Spleen (tissue), 11 donors: ENCODE measurements around the gene MIB1. TPM values are rescaled to one million over a fixed set of nuclear protein-coding genes. Genes with fewer than 3 reads are reported as not detected.
"Not testable (repeated sequence)": the region's sequence is repeated elsewhere in the genome, so short reads cannot be mapped to it uniquely, and the experiment has no call there.

Source experiments
- DNase-seq: peaks from one replicate; pipeline ENCODE4 v3.0.0-alpha.2; 2020
- H3K27ac ChIP-seq, 8 donors: fragments of 200-600 bp; sonication (generic) in 7 of 8; 1 replicate in 4 of 8; 2 replicates in 4 of 8; pipeline versions ENCODE4 v1.5.0 to v1.8.0; 2016 to 2021; ENCODE audit warnings: inconsistent platforms in 4 of 8, mild to moderate bottlenecking in 4 of 8, moderate library complexity in 1 of 8
- H3K27me3 ChIP-seq, 7 donors: fragments of 200-600 bp; sonication (generic) in 6 of 7; replicated peaks in 1 of 7; 1 replicate in 4 of 7; 2 replicates in 3 of 7; pipeline versions ENCODE4 v1.5.0 to v1.8.0; 2016 to 2021; ENCODE audit warnings: inconsistent platforms in 3 of 7, mild to moderate bottlenecking in 1 of 7
- H3K36me3 ChIP-seq, 6 donors: fragments of 200-600 bp; sonication (generic) in 5 of 6; 1 replicate in 4 of 6; 2 replicates in 2 of 6; pipeline versions ENCODE4 v1.5.0 to v1.8.0; 2016 to 2021; ENCODE audit warnings: inconsistent platforms in 2 of 6
- H3K4me1 ChIP-seq, 6 donors: fragments of 200-600 bp; sonication (generic) in 5 of 6; 1 replicate in 3 of 6; 2 replicates in 3 of 6; pipeline versions ENCODE4 v1.5.0 to v1.8.0; 2016 to 2021; ENCODE audit warnings: inconsistent platforms in 3 of 6
- H3K4me3 ChIP-seq, 8 donors: fragments of 200-600 bp; sonication (generic) in 7 of 8; 1 replicate in 4 of 8; 2 replicates in 4 of 8; pipeline versions ENCODE4 v1.5.0 to v1.8.0; 2016 to 2021; ENCODE audit warnings: inconsistent platforms in 4 of 8, mild to moderate bottlenecking in 4 of 8, moderate library complexity in 2 of 8
- H3K9me3 ChIP-seq, 8 donors: fragments of 200-600 bp; sonication (generic) in 7 of 8; 1 replicate in 4 of 8; 2 replicates in 4 of 8; pipeline versions ENCODE4 v1.5.0 to v1.8.0; 2016 to 2021; ENCODE audit warnings: inconsistent platforms in 4 of 8
- POLR2A ChIP-seq, 3 donors: fragments of 450-650 bp; IDR thresholded peaks; one replicate each; pipeline ENCODE4 v1.5.1; 2017; ENCODE audit warnings: antibody characterized with exemption in 3 of 3, mild to moderate bottlenecking in 1 of 3
- POLR2AphosphoS5 ChIP-seq, 3 donors: sonication (generic); formaldehyde crosslinking; IDR thresholded peaks; one replicate each; pipeline ENCODE4 v1.5.1; 2017; ENCODE audit warnings: antibody characterized with exemption in 3 of 3
- WGBS, 5 donors: extraction: QIAGEN DNeasy Blood & Tissue Kit in 3 of 5; methylation state at CpG; one replicate each; pipeline versions ENCODE4 v1.1.5 to v1.1.7; 2013 to 2018; 5-methylcytosine and 5-hydroxymethylcytosine counted together
- intact Hi-C: fragments of 100-400 bp; cut with DNase I; formaldehyde crosslinking; loops from one replicate; pipeline ENCODE4 v1.15.0; 2023; ENCODE audit warnings: low total_unique reads
- polyA plus RNA-seq, 3 donors: library from polyadenylated mRNA; stranded (reverse); fragments of 200-250 nt; gene quantifications; one replicate each; pipeline ENCODE4 v1.2.1, GENCODE V29; 2013
- total RNA-seq, 7 donors: library from RNA; depleted of rRNA in 3 of 7; stranded (reverse); fragments of >200 nt in 3 of 7; fragmentation: NEBNext Ultra II Directional in 4 of 7; extraction: Animal tissue kit (Norgen Biotek cat#: 25700) in 4 of 7; gene quantifications; one replicate each; pipeline versions ENCODE4 v1.1.0 to v1.2.1, GENCODE V29; 2016 to 2021
- TF ChIP-seq, protein P1 (sequence below), 11 experiments: fragments of 200-600 bp in 7 of 11; fragments of 450-650 bp in 4 of 11; sonication (generic) in 4 of 11; IDR thresholded peaks in 8 of 11; conservative IDR thresholded peaks in 3 of 11; 1 replicate in 7 of 11; 2 replicates in 4 of 11; pipeline versions ENCODE4 v1.4.0 to v1.8.0; 2016 to 2021; ENCODE audit warnings: antibody characterized with exemption in 11 of 11, inconsistent platforms in 4 of 11, mild to moderate bottlenecking in 1 of 11
- donor health status: healthy with polysubstance abuse.
- donor health status: DM: no; HTN: no; CAD: no; lungs with moderate emphysema.
- donor health status: DM: no; HTN: no; CAD: no.
- donor health status: Bipolar disorder and iron deficiency.
- donor health status: healthy.
- donor health status: DM: no; HTN: no; CAD: no.
- donor health status: DM: yes; HTN: yes; CAD: no.

MIB1 gene
- total and polyA plus RNA-seq, 10 donors: 2.7 to 33.3 (median 27.3) TPM

DNA sequence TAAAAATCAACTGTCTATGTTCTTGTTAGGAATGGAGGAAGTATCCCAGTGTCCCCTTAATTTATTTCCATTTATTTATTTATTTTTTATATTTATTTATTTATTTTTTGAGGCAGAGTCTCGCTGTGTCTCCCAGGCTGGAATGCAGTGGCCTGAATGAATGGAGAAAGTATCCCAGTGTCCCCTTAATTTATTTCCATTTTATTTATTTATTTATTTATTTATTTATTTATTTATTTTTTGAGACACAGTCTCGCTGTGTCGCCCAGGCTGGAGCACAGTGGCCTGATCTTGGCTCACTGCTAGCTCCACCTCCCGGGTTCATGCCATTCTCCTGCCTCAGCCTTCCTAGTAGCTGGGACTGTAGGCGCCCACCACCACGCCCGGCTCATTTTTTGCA is 34.1 kb downstream of the MIB1 start:
- Histone ChIP-seq H3K27ac (no peak overlapping the region), H3K9me3 (no peaks in the 10 kb centered on the region), H3K4me1 (no peaks in the 10 kb centered on the region), H3K36me3 (peaks cover 0 to 94% (median 17%) of the 10 kb centered on the region in 6 donors), H3K27me3 (no peaks in the 10 kb centered on the region), H3K4me3 (no peak overlapping the region)
- no peak for TF ChIP-seq POLR2AphosphoS5 (IDR thresholded peaks at IDR 0.05)
- TF ChIP-seq, protein P1, sequence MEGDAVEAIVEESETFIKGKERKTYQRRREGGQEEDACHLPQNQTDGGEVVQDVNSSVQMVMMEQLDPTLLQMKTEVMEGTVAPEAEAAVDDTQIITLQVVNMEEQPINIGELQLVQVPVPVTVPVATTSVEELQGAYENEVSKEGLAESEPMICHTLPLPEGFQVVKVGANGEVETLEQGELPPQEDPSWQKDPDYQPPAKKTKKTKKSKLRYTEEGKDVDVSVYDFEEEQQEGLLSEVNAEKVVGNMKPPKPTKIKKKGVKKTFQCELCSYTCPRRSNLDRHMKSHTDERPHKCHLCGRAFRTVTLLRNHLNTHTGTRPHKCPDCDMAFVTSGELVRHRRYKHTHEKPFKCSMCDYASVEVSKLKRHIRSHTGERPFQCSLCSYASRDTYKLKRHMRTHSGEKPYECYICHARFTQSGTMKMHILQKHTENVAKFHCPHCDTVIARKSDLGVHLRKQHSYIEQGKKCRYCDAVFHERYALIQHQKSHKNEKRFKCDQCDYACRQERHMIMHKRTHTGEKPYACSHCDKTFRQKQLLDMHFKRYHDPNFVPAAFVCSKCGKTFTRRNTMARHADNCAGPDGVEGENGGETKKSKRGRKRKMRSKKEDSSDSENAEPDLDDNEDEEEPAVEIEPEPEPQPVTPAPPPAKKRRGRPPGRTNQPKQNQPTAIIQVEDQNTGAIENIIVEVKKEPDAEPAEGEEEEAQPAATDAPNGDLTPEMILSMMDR (IDR thresholded peaks at IDR 0.05 in 8 of 11, conservative IDR thresholded peaks at IDR 0.05 in 3 of 11): no peak
- TF ChIP-seq POLR2A (IDR thresholded peaks at IDR 0.05): no peak
- 97 to 100% (median 98%) methylated on average over 7 of the region's 7 CpGs for WGBS, 5 donors
- intact Hi-C loops: no loop called here
- DNase-seq: no peak

DNA sequence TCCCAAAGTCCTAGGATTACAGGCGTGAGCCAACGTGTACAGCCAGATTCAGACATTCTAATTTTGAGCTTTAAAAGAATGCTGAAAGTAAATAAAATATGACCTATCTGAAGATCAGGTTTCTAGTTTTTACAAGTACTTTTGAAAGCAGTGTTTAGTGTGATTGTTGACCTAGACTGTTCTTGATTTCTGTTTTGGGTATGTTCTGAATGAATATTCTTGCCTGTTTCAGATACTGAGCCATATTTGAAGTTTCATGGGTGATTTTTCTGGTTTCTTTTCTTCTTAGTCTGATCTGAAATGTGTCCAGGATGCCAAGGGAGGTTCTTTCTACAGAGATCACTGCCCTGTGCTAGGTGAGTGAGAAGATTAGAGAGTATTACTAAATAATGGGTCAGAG is 37.2 kb downstream of the MIB1 start:
- 86 to 91% (median 88%) methylated on average over 2 of the region's 2 CpGs for WGBS, 5 donors
- H3K27me3 ChIP-seq: no peaks in the 10 kb centered on the region
- H3K4me1 ChIP-seq: no peaks in the 10 kb centered on the region
- no peak for DNase-seq
- H3K9me3 ChIP-seq: no peaks in the 10 kb centered on the region
- H3K36me3 ChIP-seq: peaks cover 0 to 94% (median 24%) of the 10 kb centered on the region in 6 donors
- H3K4me3 ChIP-seq: no peak overlapping the region
- intact Hi-C loops: no loop called here
- no peak overlapping the region for H3K27ac ChIP-seq
- no peak for TF ChIP-seq POLR2AphosphoS5 (IDR thresholded peaks at IDR 0.05)
- no peak for TF ChIP-seq POLR2A (IDR thresholded peaks at IDR 0.05)
- TF ChIP-seq, protein P1 (IDR thresholded peaks at IDR 0.05 in 8 of 11, conservative IDR thresholded peaks at IDR 0.05 in 3 of 11): no peak

DNA sequence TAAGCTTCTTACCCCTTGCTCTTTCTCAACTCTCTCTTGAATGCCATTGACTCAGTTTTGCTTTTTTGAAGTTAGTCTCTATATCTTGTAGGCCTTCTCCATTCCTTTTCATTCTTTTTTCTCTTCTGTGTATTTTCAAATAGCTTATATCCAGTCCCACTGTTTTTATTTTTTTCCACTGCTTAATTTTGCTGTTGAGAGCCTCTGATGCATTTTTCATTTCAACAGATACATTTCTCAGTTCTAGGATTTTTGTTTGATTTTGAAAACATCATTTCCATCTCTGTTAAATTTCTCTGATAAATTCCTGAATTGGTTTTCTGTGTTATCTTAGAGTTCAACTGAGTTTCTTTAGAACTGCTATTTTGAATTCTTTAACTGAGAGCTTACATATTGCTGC is 45.9 kb downstream of the MIB1 start:
- Histone ChIP-seq H3K27me3 (no peaks in the 10 kb centered on the region), H3K4me3 (no peak overlapping the region), H3K36me3 (peaks cover 0 to 99% (median 50%) of the 10 kb centered on the region in 6 donors), H3K27ac (no peak overlapping the region), H3K4me1 (no peaks in the 10 kb centered on the region), H3K9me3 (peaks cover 0 to 41% (median 32%) of the 10 kb centered on the region in 8 donors)
- TF ChIP-seq POLR2A (IDR thresholded peaks at IDR 0.05): no peak
- intact Hi-C loops: no loop called here
- DNase-seq: no peak

DNA sequence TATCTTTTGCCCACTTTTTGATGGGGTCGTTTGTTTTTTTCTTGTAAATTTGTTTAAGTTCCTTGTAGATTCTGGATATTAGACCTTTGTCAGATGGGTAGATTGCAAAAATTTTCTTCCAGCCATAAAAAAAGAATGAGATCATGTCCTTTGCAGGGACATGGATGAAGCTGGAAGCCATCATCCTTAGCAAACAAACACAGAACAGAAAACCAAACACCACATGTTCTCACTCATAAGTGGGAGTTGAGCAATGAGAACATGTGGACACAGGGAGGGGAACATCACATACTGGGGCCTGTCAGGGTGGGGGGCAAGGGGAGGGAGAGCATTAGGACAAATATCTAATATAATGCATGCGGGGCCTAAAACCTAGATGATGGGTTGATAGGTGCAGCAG is 55.5 kb downstream of the MIB1 start:
- intact Hi-C loops, DNase-seq, H3K27me3 ChIP-seq, H3K27ac ChIP-seq, H3K4me3 ChIP-seq, H3K4me1 ChIP-seq, H3K9me3 ChIP-seq: not testable (repeated sequence)
- WGBS, 5 donors: 85 to 99% (median 91%) methylated on average over 2 of the region's 2 CpGs
- peaks cover 0 to 40% (median 3%) of the 10 kb centered on the region in 6 donors for H3K36me3 ChIP-seq

DNA sequence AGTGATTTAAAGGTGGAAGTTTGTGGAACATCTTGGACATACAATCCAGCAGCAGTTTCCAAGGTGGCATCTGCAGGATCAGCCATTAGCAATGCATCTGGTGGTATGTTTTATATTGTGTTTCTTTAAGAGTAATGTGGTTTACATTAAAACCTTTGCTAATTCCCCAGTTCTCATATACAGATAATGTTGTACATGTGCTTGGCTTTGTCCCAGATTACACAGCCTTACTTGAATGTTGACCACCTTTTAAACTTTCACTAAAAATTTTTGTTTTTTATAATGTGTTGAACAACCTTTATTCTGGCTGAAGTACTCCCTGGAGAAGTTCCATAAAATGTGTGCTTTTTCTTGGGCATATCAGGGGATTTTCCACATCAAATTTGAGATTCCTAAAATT is 57.5 kb downstream of the MIB1 start:
- Histone ChIP-seq H3K27ac (no peak overlapping the region), H3K4me3 (no peak overlapping the region), H3K4me1 (no peaks in the 10 kb centered on the region), H3K27me3 (no peaks in the 10 kb centered on the region), H3K9me3 (no peaks in the 10 kb centered on the region), H3K36me3 (peaks cover 0 to 38% (median 0%) of the 10 kb centered on the region in 6 donors)
- DNase-seq: no peak
- TF ChIP-seq POLR2AphosphoS5 (IDR thresholded peaks at IDR 0.05): no peak
- TF ChIP-seq, protein P1 (IDR thresholded peaks at IDR 0.05 in 8 of 11, conservative IDR thresholded peaks at IDR 0.05 in 3 of 11): no peak
- no peak for TF ChIP-seq POLR2A (IDR thresholded peaks at IDR 0.05)
- intact Hi-C loops: no loop called here
